GM21423 (cell line): ENCODE results near the gene MARK1.
A peak's percentile ranks its signal among the peaks of the same experiment; 100 is the strongest.

Experiments
- ATAC-seq: cut with Tn5 transposase; IDR thresholded peaks from one replicate; pipeline ENCODE4 v1.9.1; 2021; ENCODE audit warnings: mild to moderate bottlenecking, moderate library complexity; ENCODE audit not compliant: unreplicated experiment

The MARK1 gene

GRCh38 chr1:220528679-220529501 is 954 bp downstream of the MARK1 start:
- peak; percentile 15 for ATAC-seq

- no peak for ATAC-seq
These were observed 1.6 kb downstream of the MARK1 start for GRCh38 chr1:220529521-220530020.

GRCh38 chr1:220533504-220534109 is 5.7 kb downstream of the MARK1 start:
- no peak for ATAC-seq

- no peak for ATAC-seq
These were observed 17.0 kb downstream of the MARK1 start for GRCh38 chr1:220544901-220545303.

GRCh38 chr1:220550811-220551399 is 23.0 kb downstream of the MARK1 start:
- no peak for ATAC-seq

GRCh38 chr1:220551718-220552117 is 23.8 kb downstream of the MARK1 start:
- no peak for ATAC-seq

GRCh38 chr1:220552672-220553260 is 24.8 kb downstream of the MARK1 start:
- no peak for ATAC-seq

- ATAC-seq, result no peak
These were observed 28.7 kb downstream of the MARK1 start for GRCh38 chr1:220556641-220557040.

- no peak for ATAC-seq
These were observed 35.6 kb downstream of the MARK1 start for GRCh38 chr1:220563564-220563963.

GRCh38 chr1:220564216-220564615 is 36.3 kb downstream of the MARK1 start:
- ATAC-seq, result no peak

GRCh38 chr1:220565670-220566069 is 37.7 kb downstream of the MARK1 start:
- ATAC-seq, result no peak

- ATAC-seq, result no peak
These were observed 38.9 kb downstream of the MARK1 start for GRCh38 chr1:220566869-220567268.

- no peak for ATAC-seq
These were observed 44.5 kb downstream of the MARK1 start for GRCh38 chr1:220572416-220572815.

GRCh38 chr1:220573836-220574235 is 45.9 kb downstream of the MARK1 start:
- no peak for ATAC-seq

- ATAC-seq, result no peak
These were observed 48.0 kb downstream of the MARK1 start for GRCh38 chr1:220575718-220576497.

GRCh38 chr1:220577926-220578325 is 50.0 kb downstream of the MARK1 start:
- ATAC-seq, result no peak

GRCh38 chr1:220579317-220579716 is 51.4 kb downstream of the MARK1 start:
- no peak for ATAC-seq

GRCh38 chr1:220592714-220593113 is 64.8 kb downstream of the MARK1 start:
- no peak for ATAC-seq

- ATAC-seq, result no peak
These were observed 66.4 kb downstream of the MARK1 start for GRCh38 chr1:220594356-220594755.

- ATAC-seq, result no peak
These were observed 67.2 kb downstream of the MARK1 start for GRCh38 chr1:220595179-220595578.

- ATAC-seq, result no peak
These were observed 77.0 kb downstream of the MARK1 start for GRCh38 chr1:220604926-220605325.
